Stimulated activated CD8-positive, alpha-beta memory T cell treated with anti-CD3 and anti-CD28 coated beads, Interleukin-15, amount 100 ng/mL, for 1 hour (primary cell): Measurements from ENCODE around the gene SREBF1.

Source experiments
- DNase-seq: peaks from one replicate; pipeline ENCODE4 v3.0.0-alpha.2; 2020; ENCODE audit warnings: low read depth

Gene SREBF1

GRCh38 chr17:17779015-17779611 lies 57.7 kb downstream of the SREBF1 start:
- no peak for DNase-seq

GRCh38 chr17:17778308-17779014 lies 58.3 kb downstream of the SREBF1 start:
- DNase-seq, result no peak

GRCh38 chr17:17776889-17777288 lies 59.9 kb downstream of the SREBF1 start:
- no peak for DNase-seq

- DNase-seq, result no peak
These were observed 62.5 kb downstream of the SREBF1 start for GRCh38 chr17:17774009-17774881.

- DNase-seq, result no peak
These were observed 64.6 kb downstream of the SREBF1 start for GRCh38 chr17:17772231-17772630.

- no peak for DNase-seq
These were observed 65.1 kb downstream of the SREBF1 start for GRCh38 chr17:17771498-17772201.

GRCh38 chr17:17770632-17771044 lies 66.1 kb downstream of the SREBF1 start:
- no peak for DNase-seq

GRCh38 chr17:17769869-17770631 lies 66.7 kb downstream of the SREBF1 start:
- no peak for DNase-seq

- no peak for DNase-seq
These were observed 68.2 kb downstream of the SREBF1 start for GRCh38 chr17:17768424-17769088.

GRCh38 chr17:17767887-17768418 lies 68.8 kb downstream of the SREBF1 start:
- no peak for DNase-seq

- DNase-seq, result no peak
These were observed 69.5 kb downstream of the SREBF1 start for GRCh38 chr17:17767154-17767869.

- no peak for DNase-seq
These were observed 70.1 kb downstream of the SREBF1 start for GRCh38 chr17:17766744-17767120.

- DNase-seq, result no peak
These were observed 70.6 kb downstream of the SREBF1 start for GRCh38 chr17:17766077-17766743.

GRCh38 chr17:17765359-17766076 lies 71.3 kb downstream of the SREBF1 start:
- no peak for DNase-seq

GRCh38 chr17:17763734-17764133 lies 73.1 kb downstream of the SREBF1 start:
- DNase-seq, result no peak

GRCh38 chr17:17763136-17763535 lies 73.7 kb downstream of the SREBF1 start:
- no peak for DNase-seq

- no peak for DNase-seq
These were observed 74.1 kb downstream of the SREBF1 start for GRCh38 chr17:17762744-17763105.
